RCC 7860 (cell line): ENCODE data around the gene LRIF1.
"Not testable (repeated sequence)": the region's sequence is repeated elsewhere in the genome, so short reads cannot be mapped to it uniquely, and the experiment has no call there.

Source experiments
- DNase-seq: peaks from one replicate; pipeline ENCODE4 v3.0.0-alpha.2; 2015; ENCODE audit warnings: low spot score
- FAIRE-seq: peaks from 2 replicates; lab custom pipeline; 2012; peaks lifted over from hg19 to GRCh38; lab: Jason Lieb, UNC

Gene LRIF1

DNA sequence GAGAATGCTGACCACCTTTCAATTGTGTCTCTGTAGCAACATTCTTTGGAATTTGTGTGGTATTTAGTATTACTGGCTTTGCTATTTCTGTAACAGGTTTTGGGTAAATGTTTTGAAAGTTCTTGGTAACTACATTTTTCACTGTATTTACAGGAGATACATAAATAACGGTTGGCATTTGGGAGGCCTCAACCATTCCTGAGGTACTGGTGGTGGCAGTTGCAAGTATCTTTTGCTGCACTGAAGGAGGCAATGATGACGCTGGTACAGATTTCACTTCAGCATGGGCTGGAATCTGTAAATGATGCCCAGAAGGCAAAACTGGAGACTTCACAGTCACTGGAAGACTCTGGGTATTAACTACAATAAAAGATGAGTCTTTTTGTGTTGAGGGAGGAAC is 11.7 kb downstream of the LRIF1 start:
- DNase-seq (no peak), FAIRE-seq (no peak)

DNA sequence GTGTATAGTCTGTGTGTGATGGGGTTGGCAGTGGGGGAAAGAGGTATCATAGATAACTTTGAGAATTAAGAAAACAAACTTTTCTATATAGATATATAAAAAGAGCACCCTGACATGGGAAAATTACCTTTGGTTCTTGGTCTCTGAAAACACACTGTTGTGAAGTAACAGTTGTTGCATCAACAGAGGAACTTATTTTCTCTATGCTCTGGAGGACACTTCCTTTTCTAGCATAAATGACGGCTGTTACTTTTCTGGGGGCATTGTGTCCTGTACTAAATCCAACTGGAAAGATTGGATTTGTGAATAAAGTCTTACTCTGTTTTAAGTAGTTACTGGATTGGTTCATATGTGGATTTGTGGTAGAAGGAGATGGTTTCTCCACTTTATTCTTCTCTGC is 12.6 kb downstream of the LRIF1 start:
- DNase-seq (no peak), FAIRE-seq (no peak)

DNA sequence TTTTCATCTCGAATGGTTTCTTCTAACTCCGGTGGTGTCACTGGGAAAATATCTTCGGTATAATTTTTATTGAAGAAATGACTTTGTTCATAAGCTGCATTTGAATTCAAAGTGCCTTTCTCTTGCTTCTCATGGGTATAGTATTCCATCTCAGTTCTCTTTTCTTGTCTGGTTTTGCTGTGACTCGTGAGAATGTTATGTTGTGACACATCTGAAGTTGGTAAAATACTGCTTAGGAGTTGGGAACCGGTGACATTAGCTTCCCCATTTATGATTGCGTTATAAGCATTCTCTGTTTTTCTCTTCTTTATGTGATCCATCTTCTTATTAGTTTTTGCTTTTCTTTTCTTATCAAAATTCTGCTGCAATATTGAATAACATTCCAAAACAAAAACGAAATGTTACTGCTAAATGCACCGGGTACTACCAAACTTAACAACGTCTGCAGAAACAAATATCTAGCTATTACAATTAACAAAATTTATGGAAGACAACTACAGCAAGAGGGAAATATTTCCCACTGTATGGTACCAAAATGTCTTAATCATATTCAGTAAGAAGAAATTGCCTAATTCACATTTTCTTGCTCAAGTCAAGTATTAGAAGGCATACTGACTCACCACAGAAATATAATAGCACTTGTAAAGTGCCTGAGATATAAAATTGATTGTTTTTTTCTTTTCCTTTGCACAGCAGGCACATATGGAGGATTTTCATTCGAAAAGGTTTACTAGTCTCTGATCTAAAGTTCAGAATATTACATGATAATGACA is 15.5 kb downstream of the LRIF1 start:
- FAIRE-seq (no peak), DNase-seq (peak; percentile 22)

DNA sequence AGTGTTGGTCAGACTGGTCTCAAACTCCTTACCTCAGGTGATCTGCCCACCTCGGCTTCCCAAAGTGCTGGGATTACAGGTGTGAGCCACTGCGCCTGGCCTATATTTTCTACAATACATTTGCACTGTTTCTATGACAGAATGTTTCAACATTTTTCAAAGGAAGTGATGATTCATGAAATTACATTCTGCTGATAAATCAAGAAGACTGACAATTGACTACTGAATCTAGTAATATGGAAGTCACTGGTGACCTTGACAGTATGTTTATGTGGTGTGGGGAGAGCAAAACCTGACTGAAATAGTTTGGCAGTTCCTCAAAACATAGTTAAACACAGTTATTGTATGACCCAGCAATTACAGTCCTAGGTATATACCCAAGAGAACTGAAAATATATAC is 18.1 kb downstream of the LRIF1 start:
- DNase-seq (no peak), FAIRE-seq (no peak)

DNA sequence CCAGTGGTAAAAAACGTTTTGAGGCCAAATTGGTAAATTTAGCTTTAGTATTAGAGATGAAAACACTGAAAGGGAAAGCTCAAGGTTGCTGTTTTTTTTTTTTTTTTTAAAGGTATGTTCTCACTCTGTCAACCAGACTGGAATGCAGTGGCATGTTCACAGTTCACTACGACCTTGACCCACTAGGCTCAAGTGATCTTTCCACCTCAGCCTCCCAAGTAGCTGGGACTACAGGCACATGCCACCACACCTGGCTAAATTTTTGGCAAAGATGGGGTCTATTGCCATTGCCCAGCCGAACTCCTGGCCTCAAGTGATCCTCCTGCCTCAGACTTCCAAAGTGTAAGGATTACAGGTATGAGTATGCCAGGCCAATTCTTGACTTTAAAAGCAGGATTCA is 18.9 kb downstream of the LRIF1 start:
- FAIRE-seq (no peak), DNase-seq (no peak)

DNA sequence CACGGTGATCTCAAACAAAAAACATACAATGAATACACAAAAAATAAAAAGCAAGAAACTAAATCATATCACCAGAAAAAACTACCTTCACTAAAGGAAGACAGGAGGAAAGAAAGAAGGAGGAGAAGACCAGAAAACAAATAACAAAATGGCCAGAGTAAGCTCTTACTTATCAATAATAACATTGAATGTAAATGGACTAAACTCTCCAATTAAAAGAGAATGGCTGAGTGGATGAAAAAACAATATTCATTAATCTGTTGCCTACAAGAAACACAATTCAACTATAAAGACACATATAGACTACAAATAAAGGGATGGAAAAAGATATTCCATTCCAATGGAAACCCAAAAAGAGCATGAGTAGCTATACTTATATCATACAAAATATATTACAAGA is 27.2 kb downstream of the LRIF1 start:
- no peak for FAIRE-seq
- DNase-seq = no peak

DNA sequence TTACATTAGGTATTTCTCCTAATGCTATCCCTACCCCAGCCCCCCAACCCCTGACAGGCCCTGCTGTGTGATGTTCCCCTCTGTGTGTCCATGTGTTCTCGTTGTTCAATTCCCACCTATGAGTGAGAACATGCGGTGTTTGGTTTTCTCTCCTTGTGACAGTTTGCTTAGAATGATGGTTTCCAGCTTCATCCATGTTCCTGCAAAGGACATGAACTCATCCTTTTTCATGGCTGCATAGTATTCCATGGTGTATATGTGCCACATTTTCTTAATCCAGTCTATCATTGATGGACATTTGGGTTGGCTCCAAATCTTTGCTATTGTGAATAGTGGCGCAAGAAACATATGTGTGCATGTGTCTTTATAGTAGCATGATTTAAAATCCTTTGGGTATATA is 32.6 kb downstream of the LRIF1 start:
- DNase-seq, FAIRE-seq: not testable (repeated sequence)

DNA sequence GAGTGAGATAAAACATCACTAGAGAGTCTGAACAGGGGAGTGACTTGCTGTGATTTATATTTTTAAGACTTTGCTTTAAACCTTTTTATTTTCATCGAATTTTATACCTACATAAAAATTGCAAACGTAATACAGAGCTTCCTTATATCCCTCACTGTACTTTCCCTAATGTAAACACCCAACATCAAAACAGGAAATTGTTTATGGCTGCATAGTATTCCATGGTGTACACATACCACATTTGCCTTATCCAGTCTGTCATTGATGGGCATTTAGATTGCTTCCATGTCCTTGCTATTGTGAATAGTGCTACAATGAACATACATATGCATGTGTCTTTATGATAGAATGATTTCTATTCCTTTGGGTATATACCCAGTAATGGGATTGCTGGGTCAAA is 34.8 kb downstream of the LRIF1 start:
- DNase-seq (no peak), FAIRE-seq (no peak)

DNA sequence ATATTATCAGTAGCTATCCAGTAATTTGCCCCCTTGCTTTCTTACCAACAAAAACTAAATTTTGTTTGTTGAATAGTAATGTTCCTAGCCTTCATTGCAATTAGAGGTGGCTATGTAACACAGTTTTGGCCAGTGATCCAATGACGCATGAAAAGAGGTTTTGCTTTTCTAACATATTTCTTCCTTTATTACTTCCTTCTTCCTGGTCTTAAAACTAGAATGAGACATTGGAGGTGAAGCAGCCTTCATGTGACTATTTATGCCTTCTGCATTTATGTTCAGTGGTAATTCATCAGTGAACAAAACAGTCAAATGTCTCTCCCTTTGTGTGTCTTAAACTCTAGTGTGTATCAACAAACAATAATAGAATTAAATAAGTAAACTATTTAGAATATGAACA is 35.5 kb downstream of the LRIF1 start:
- FAIRE-seq (no peak), DNase-seq (no peak)

DNA sequence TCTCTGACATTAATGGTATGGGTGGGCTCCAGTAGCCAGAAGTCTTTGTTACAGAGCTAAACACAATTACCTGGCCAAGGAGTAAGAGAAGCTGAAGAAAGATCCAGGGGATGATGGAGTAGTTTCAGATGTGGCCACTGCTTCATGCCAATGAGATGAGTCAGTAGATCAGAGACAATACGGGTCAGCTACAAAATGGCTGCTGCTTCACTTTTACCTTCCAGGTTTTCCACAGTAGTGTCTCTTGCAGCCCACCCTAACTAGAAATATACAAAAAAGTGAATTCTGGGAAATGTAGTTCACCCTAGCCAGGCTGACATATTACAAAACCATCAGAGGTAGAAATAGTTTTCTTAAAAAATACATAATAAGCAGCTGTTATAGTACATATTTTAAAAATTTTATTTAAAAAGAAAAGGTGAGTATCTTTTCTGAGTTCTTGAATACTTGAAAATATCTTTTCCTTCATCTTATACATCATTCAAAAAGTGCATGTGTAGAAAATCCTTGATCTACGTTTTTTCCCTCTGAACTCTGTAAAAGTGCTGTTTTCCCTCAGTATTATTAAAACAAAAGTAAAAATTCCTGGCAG is 36.1 kb downstream of the LRIF1 start:
- no peak for FAIRE-seq
- DNase-seq = peak; percentile 26

DNA sequence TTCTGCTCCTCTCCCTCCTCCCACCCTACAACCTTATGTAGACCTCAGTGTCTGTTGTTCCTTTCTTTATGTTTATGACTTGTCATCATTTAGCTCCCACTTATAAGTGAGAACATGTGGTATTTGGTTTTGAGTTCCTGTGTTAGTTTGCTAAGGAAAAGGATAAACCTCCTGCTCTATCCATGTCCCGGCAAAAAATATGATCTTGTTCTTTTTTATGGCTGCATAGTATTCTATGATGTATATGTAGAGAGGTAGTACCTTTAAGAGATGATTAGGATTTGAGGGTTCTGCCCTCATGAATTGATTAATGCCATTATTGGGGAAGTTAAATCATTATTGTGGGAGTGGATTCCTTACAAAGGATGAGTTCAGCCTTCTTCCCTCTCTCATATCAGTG is 41.8 kb downstream of the LRIF1 start:
- FAIRE-seq (no peak), DNase-seq (no peak)

DNA sequence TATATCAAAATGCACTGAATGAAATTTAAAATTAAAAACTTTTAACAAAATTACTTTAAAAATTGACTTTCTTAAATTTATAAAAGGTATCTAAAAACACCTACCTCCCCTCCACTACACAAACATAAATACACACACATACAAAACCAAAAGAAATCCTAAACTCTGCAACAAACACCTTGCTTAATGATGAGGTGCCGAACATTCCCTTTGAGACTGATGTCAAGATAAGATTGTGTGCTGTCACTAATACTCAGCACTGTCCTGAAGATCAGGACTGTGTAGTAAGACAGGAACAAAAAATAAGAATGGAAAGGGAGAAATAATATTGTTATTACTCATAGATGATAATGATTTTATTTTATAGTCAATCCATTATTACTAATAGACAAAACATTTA is 45.7 kb downstream of the LRIF1 start:
- DNase-seq (no peak), FAIRE-seq (peak; percentile 52)

DNA sequence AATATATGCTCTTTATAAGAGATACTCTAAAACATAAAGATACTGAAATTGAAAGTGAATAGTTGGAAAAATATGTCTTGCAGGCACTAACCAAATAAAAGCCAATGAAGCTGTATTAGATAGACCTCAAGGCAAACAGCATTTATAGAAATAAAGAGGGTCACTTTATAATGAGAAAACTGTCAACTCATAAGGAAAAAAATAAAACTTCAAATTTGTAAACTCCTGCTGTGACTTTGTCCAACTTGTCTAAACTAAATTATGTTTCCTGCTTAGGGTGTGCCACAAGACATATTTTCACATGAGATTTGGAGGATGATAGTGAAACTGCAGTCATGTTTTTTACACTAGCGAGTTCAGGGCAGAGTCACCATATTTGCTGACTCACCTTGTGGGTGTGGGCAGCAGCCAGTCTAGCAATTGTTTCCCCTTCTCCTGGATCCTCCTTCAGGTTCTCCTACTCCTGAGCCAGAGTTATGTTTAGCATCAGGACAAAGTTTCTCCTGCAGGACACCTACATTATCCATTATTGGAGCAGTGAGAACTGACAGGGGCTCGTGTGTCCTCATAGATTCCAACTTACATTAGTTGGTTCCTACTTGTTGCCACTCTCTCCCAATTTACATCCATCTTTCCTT is 46.9 kb downstream of the LRIF1 start:
- FAIRE-seq (peak; percentile 60), DNase-seq (peak; percentile 48)

DNA sequence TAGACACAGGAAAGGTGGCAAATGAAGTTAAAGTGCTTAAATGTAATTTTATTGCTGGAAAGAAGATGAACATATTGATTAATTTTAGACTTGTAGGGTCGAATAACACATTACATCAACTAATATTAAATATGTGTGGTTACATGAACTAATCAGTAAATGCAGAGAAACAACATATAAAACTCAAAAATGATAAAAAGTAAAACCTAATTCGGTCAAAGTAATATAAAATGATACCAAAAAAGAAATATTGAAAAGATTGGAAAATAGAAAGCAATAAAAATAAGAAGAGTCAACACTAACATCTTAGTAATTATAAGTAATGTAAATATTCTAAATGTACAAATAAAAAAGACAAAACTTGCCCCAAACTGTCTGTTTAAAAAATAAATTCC is 47.5 kb downstream of the LRIF1 start:
- no peak for FAIRE-seq
- DNase-seq = no peak

DNA sequence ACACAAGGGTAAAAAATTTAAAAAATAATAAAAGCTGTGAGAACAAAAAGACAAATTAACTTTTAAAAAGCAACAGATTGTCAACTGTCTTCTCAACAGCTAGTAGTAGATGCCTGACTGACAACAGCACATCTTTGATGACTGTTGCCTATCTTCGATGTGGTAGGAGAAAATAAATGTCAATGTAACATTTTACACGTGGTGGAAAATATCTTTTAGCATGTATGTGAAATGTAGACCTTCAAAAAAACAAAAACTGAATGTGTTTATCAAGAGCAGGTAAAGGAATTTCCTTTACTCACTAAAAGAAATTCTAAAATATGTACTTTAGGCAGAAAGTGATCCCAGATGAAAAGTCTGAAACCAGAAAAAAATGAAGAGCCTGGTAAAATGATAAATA is 47.9 kb downstream of the LRIF1 start:
- no peak for FAIRE-seq
- DNase-seq = no peak

DNA sequence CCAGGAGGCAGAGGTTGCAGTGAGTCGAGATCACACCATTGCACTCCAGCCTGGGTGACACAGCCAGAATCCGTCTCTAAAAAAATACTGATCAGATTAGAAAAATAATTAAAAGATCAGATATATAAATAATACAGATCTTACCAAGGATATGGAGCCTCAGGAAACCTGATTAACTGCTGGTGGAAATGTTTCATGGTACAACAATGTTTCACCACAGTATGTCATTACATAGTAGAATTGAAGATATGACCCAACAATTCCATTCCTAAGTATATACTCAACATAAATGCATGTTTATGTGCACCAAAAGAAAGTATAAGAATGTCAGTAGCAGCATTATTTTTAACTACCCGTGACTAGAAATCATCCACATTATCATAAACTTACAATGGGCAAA is 49.0 kb downstream of the LRIF1 start:
- FAIRE-seq = no peak
- DNase-seq = no peak

DNA sequence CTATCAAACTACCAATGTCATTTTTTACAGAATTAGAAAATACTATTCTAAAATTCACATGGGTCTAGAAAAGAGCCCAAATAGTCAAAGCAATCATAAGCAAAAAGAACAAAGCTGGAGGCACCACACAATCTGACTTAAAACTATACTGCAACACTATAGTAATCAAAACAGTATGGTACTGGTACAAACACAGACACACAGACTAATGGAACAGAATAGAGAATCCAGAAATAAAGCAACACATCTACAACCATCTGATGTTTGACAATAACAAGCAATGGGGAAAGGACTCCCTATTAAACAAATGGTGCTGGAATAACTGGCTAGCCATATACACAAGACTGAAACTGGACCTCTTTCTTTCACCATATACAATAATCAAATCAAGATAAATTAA is 50.9 kb downstream of the LRIF1 start:
- DNase-seq = no peak

DNA sequence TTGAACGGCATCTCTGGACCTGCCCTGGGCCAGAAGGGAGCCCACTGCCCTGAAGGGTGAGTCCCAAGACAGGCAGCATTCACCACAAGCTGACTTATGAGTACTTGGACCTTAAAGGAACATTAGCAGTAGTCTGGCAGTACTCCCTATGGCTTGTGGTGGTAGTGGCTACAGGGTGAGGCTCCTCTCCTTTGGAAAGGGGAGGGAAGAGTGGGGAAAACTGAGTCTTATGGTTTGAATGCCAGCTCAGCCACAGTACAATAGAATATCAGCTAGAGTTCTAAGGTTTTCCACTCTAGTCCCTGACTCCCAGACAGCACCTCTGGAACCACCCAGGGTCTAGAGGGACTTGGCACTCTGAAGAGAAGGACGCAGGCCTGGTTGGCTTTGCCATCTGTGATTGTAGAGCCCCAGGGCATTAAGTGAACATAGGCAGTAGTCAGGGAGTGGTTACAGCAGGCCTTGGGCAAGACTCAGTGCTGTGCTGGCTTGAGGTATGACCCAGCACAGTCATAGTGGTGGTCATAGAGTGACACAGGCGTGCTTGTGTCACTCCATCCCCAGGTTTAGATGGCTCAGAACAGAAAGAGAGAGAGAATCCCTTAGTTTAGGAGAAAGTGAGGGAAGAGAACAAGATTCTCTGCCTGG is 59.7 kb downstream of the LRIF1 start:
- FAIRE-seq (no peak), DNase-seq (no peak)

More for the DNA sequence above, 50.9 kb downstream of the LRIF1 start:
- no peak for FAIRE-seq

DNA sequence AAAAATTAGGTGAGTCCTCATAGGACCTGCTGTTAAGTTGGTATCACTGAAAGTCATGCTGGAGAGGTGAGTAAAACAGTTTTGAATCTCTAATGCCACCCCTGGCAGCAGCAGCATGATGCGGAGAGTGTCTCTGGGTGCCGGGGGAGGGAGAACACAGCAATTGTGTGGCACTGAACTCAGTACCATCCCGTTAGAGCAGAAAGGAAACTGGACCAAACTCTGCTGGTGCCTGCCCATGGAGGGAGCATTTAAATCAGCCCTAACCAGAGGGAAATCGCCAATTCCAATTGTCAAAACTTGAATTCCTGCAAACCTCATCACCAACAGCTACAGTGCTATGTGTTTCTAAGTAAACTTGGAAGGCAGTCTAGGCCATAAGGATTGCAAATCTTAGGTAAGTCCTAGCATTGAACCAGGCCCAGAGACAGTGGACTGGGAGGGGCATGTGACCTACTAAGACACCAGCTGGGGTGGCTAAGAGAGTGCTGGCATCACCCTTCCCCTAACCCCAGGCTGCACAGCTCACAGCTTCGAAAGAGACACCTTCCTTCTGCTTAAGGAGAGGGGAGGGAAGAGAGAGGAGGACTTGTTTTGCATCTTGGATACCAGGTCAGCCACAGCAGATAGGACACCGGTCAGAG is 60.8 kb downstream of the LRIF1 start:
- DNase-seq (no peak), FAIRE-seq (no peak)

DNA sequence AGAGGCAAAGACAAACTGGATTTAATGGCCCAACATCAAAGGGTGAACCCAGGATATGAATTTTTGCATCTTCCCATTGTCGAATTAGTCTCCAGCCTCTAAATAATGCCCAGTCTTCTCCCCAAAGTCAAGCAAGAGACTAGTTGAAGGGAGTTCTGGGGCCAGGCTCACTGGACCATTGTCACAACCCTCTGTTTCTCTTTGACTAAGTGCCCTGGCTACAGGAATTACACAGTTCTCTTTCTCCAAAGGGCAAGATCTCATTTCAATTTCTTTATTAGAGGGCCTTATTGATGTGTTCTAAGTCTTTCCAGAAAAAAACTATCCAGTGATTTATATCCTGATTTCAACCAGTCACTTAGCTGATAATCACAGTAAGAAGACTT is 64.3 kb downstream of the LRIF1 start:
- no peak for FAIRE-seq
- no peak for DNase-seq

DNA sequence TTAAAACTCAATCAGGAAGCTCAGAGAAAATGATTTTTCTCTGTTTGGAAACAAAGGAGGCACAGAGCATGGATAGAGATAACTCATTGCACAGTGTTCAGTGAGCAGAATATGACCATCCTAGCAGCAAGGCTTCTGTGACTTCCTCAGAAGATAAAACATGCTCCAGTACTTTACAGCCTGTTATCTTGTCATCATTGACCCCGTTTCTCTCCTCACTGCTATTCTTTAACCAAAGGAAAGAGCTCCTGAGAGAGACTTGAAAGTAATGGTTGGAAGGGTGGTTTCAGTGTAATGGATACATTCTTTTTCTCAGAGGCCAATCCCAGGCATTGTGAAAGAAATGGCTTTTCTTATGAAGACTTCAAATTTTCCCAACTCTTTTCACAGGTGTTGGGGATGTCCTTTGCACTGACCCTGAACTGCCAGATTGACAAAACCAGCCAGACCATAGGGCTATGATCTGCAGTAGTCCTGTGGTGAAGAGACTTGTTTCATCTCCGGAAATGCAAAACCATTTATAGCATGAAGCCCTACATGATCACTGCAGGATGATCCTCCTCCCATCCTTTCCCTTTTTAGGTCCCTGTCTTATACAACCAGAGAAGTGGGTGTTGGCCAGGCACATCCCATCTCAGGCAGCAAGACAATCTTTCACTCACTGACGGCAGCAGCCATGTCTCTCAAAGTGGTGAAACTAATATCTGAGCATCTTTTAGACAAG is 64.8 kb downstream of the LRIF1 start:
- no peak for FAIRE-seq

More for the DNA sequence above, 64.8 kb downstream of the LRIF1 start:
- DNase-seq = no peak
